Upper lobe of left lung (tissue), 6 donors: Measurements from ENCODE around the gene PRKG1. TPM values are rescaled to one million over a fixed set of nuclear protein-coding genes. Genes with fewer than 3 reads are reported as not detected.

Source experiments
- ATAC-seq, 2 donors: fragments of 200-7000 bp; cut with Tn5 transposase; one replicate each; pipeline ENCODE4 v1.9.1; 2022; ENCODE audit warnings: mild to moderate bottlenecking in 2 of 2, moderate library complexity in 2 of 2; ENCODE audit not compliant: low FRiP score in 2 of 2
- DNase-seq, 2 donors: peaks; one replicate each; pipeline ENCODE4 v3.0.0-alpha.2; 2019 to 2020
- H3K27ac ChIP-seq, 4 donors: fragments of 200-600 bp; sonication (generic); one replicate each; pipeline ENCODE4 v1.5.1; 2016 to 2019
- H3K27me3 ChIP-seq, 4 donors: fragments of 200-600 bp; sonication (generic); one replicate each; pipeline ENCODE4 v1.5.1; 2017 to 2019
- H3K36me3 ChIP-seq, 4 donors: fragments of 200-600 bp; sonication (generic); one replicate each; pipeline ENCODE4 v1.5.1; 2016 to 2019
- H3K4me1 ChIP-seq, 4 donors: fragments of 200-600 bp; sonication (generic); one replicate each; pipeline ENCODE4 v1.5.1; 2018 to 2019
- H3K4me3 ChIP-seq, 4 donors: fragments of 200-600 bp; sonication (generic); one replicate each; pipeline ENCODE4 v1.5.1; 2017 to 2019; ENCODE audit warnings: mild to moderate bottlenecking in 2 of 4, moderate library complexity in 1 of 4
- H3K9me3 ChIP-seq, 4 donors: fragments of 200-600 bp; sonication (generic); one replicate each; pipeline ENCODE4 v1.5.1; 2018 to 2019
- EP300 ChIP-seq, 4 donors: sonication (generic); formaldehyde crosslinking; IDR thresholded peaks; one replicate each; pipeline ENCODE4 v1.5.1; 2017; ENCODE audit warnings: antibody characterized with exemption in 4 of 4, control low read depth in 2 of 4
- POLR2A ChIP-seq, 4 donors: fragments of 450-650 bp; IDR thresholded peaks; one replicate each; pipeline ENCODE4 v1.5.1; 2016 to 2017; ENCODE audit warnings: antibody characterized with exemption in 4 of 4, mild to moderate bottlenecking in 2 of 4
- POLR2AphosphoS5 ChIP-seq, 2 donors: sonication (generic); formaldehyde crosslinking; IDR thresholded peaks; one replicate each; pipeline ENCODE4 v1.5.1; 2017; ENCODE audit warnings: antibody characterized with exemption in 2 of 2
- WGBS, 2 donors: methylation state at CpG; one replicate each; pipeline ENCODE4 v1.1.5; 2017 to 2018; 5-methylcytosine and 5-hydroxymethylcytosine counted together
- total RNA-seq, 6 donors: library from RNA; depleted of rRNA in 4 of 6; stranded (reverse); fragments of >200 nt in 4 of 6; gene quantifications; one replicate each; pipeline versions ENCODE4 v1.1.0 to v1.2.1, GENCODE V29; 2016 to 2021
- TF ChIP-seq, protein P1 (sequence below), 6 experiments: fragments of 450-650 bp in 4 of 6; fragments of 200-600 bp in 2 of 6; sonication (generic) in 2 of 6; IDR thresholded peaks; one replicate each; pipeline ENCODE4 v1.5.1; 2016 to 2019; ENCODE audit warnings: antibody characterized with exemption in 6 of 6
- donor health status: DM: no; HTN: no; CAD: no; lungs with moderate emphysema.
- donor health status: DM: no; HTN: yes; CAD: no; lungs with severe emphysema.

The PRKG1 gene
- total RNA-seq, 6 donors from 2014 or later = 12.9 to 43.0 (median 25.0) TPM

GRCh38 chr10:51522858-51523257, 448.6 kb downstream of the PRKG1 start:
- no peak for TF ChIP-seq POLR2AphosphoS5 (IDR thresholded peaks at IDR 0.05)
- no peak for TF ChIP-seq EP300 (IDR thresholded peaks at IDR 0.05)
- TF ChIP-seq POLR2A (IDR thresholded peaks at IDR 0.05) = no peak
- TF ChIP-seq, protein P1, sequence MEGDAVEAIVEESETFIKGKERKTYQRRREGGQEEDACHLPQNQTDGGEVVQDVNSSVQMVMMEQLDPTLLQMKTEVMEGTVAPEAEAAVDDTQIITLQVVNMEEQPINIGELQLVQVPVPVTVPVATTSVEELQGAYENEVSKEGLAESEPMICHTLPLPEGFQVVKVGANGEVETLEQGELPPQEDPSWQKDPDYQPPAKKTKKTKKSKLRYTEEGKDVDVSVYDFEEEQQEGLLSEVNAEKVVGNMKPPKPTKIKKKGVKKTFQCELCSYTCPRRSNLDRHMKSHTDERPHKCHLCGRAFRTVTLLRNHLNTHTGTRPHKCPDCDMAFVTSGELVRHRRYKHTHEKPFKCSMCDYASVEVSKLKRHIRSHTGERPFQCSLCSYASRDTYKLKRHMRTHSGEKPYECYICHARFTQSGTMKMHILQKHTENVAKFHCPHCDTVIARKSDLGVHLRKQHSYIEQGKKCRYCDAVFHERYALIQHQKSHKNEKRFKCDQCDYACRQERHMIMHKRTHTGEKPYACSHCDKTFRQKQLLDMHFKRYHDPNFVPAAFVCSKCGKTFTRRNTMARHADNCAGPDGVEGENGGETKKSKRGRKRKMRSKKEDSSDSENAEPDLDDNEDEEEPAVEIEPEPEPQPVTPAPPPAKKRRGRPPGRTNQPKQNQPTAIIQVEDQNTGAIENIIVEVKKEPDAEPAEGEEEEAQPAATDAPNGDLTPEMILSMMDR (IDR thresholded peaks at IDR 0.05) = no peak
- no peak for DNase-seq

GRCh38 chr10:51523440-51523839, 449.2 kb downstream of the PRKG1 start:
- H3K27ac ChIP-seq = no peak overlapping the region
- H3K4me3 ChIP-seq = no peak overlapping the region
- no peaks in the 10 kb centered on the region for H3K36me3 ChIP-seq
- DNase-seq = no peak
- H3K9me3 ChIP-seq = no peaks in the 10 kb centered on the region
- H3K27me3 ChIP-seq = no peaks in the 10 kb centered on the region
- ATAC-seq = no peak
- peaks cover 0 to 7% (median 0%) of the 10 kb centered on the region in 4 donors for H3K4me1 ChIP-seq
- no peak for TF ChIP-seq EP300 (IDR thresholded peaks at IDR 0.05)
- no peak for TF ChIP-seq POLR2AphosphoS5 (IDR thresholded peaks at IDR 0.05)
- TF ChIP-seq, protein P1 (IDR thresholded peaks at IDR 0.05) = no peak
- no peak for TF ChIP-seq POLR2A (IDR thresholded peaks at IDR 0.05)

More at GRCh38 chr10:51522858-51523257, 448.6 kb downstream of the PRKG1 start:
- H3K27me3 ChIP-seq = no peaks in the 10 kb centered on the region
- H3K9me3 ChIP-seq = no peaks in the 10 kb centered on the region
- H3K27ac ChIP-seq = no peak overlapping the region
- no peak overlapping the region for H3K4me3 ChIP-seq
- ATAC-seq = no peak
- no peaks in the 10 kb centered on the region for H3K36me3 ChIP-seq
- peaks cover 0 to 4% (median 0%) of the 10 kb centered on the region in 4 donors for H3K4me1 ChIP-seq
- whole genome bisulfite sequencing, 2 donors = 64 to 65% methylated on average over 3 of the region's 3 CpGs

DNA sequence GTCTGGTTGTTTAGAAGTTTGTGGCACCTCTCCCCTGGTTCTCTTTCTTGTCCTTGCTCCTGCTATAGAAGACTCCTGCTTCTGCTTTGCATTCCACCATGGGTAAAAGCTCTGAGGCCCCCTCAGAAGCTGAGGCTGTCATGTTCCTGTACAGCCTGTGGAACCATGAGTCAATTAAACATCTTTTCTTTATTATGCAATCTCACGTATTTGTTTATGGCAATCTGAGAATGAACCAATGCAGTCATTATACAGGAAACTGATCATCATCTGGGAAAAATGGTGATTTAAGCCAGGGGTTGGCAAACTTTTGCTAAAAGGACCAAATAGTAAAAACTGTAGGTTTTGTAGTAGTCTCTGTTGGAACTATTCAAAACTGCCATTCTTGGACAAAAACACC, 449.8 kb downstream of the PRKG1 start:
- Histone ChIP-seq H3K27me3 (no peaks in the 10 kb centered on the region), H3K4me1 (peaks cover 0 to 10% (median 0%) of the 10 kb centered on the region in 4 donors), H3K27ac (no peak overlapping the region), H3K36me3 (no peaks in the 10 kb centered on the region), H3K4me3 (no peak overlapping the region), H3K9me3 (no peaks in the 10 kb centered on the region)
- no peak for TF ChIP-seq POLR2A (IDR thresholded peaks at IDR 0.05)
- ATAC-seq = no peak
- DNase-seq = no peak
- 45 to 46% methylated on average over 1 of the region's 1 CpG for WGBS, 2 donors

DNA sequence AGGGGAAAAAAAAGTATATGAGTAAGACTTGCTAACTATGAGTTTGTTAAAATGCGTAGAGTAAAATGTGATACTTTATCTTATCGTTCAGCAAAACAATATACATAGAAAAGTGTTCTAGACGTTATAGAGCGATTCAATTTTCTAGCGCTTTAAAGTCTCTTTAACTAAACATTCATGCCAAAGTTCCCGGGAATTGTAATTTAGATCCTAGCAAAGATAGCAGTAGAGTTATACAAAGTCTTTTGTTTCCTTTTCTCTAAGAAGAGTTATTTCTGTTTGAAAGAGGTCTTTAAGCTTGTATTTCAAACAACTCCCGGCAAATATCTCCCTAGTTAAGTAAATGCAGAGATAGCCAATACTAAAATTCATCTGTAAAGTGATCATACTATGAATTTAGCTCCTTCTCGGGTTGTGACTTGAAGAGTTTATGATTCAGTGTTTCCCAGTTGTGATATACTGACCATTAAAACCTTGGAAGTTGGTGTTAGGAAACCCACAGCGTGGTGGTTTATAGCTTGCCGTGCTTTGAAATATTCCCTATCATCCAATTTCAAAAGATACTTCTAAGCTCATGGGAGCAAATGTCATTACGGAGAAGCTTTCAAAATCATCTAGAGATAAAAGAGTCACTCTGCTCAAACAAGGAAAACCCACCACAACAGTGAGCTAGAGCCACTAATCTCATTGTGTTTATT, 453.4 kb downstream of the PRKG1 start:
- no peaks in the 10 kb centered on the region for H3K27me3 ChIP-seq
- TF ChIP-seq POLR2AphosphoS5 (IDR thresholded peaks at IDR 0.05) (no peak), POLR2A (IDR thresholded peaks at IDR 0.05) (no peak), EP300 (IDR thresholded peaks at IDR 0.05) (no peak)
- TF ChIP-seq, protein P1 (IDR thresholded peaks at IDR 0.05) = no peak
- no peak for ATAC-seq
- no peak for DNase-seq
- peaks cover 0 to 10% (median 0%) of the 10 kb centered on the region in 4 donors for H3K4me1 ChIP-seq
- H3K9me3 ChIP-seq = no peaks in the 10 kb centered on the region
- no peaks in the 10 kb centered on the region for H3K36me3 ChIP-seq
- 43 to 52% methylated on average over 11 of the region's 11 CpGs for WGBS, 2 donors
- no peak overlapping the region for H3K4me3 ChIP-seq
- H3K27ac ChIP-seq = no peak overlapping the region

DNA sequence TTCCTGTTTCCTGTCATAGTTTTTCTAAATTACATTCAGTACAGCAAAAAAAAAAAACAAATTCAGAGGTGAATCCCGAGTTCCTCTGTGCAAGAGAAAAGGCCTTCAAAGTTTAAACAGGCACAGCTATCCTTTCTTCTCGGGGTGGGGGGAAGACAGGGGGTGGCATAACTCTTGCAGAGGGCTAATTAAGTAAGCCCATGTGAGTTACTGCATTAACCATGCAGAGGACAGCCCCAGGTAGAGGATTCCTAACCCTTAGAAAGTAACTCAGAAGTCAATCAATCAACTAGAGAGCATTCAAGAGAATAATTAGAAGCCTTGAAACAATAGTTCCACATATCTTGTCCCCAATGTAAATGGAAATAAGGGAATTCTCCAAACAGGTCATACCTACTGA, 454.2 kb downstream of the PRKG1 start:
- peaks cover 0 to 10% (median 0%) of the 10 kb centered on the region in 4 donors for H3K4me1 ChIP-seq
- DNase-seq = no peak
- 40 to 41% methylated on average over 2 of the region's 2 CpGs for WGBS, 2 donors

More for the DNA sequence above, 454.2 kb downstream of the PRKG1 start:
- TF ChIP-seq POLR2A (IDR thresholded peaks at IDR 0.05) = no peak
- TF ChIP-seq, protein P1 (IDR thresholded peaks at IDR 0.05) = no peak
- TF ChIP-seq EP300 (IDR thresholded peaks at IDR 0.05) = no peak
- TF ChIP-seq POLR2AphosphoS5 (IDR thresholded peaks at IDR 0.05) = no peak
- H3K9me3 ChIP-seq = no peaks in the 10 kb centered on the region
- no peaks in the 10 kb centered on the region for H3K36me3 ChIP-seq
- no peaks in the 10 kb centered on the region for H3K27me3 ChIP-seq
- no peak overlapping the region for H3K27ac ChIP-seq
- H3K4me3 ChIP-seq = no peak overlapping the region
- ATAC-seq = no peak
